Hepatocyte (in vitro differentiated cells): ENCODE measurements around the gene YJU2. TPM values are rescaled to one million over a fixed set of nuclear protein-coding genes. Genes with fewer than 3 reads are reported as not detected.

ENCODE experiments used
- DNase-seq: peaks from one replicate; pipeline ENCODE4 v3.0.0-alpha.2; 2016; ENCODE audit warnings: low spot score
- H2AFZ ChIP-seq: fragments of 200-600 bp; sonication (generic); 2 replicates; pipeline ENCODE4 v1.6.0; 2016; ENCODE audit warnings: antibody characterized with exemption, mild to moderate bottlenecking
- H3K27ac ChIP-seq: fragments of 200-600 bp; sonication (generic); 2 replicates; pipeline ENCODE4 v1.5.1; 2016; ENCODE audit warnings: mild to moderate bottlenecking
- H3K27me3 ChIP-seq: fragments of 200-600 bp; sonication (generic); 2 replicates; pipeline ENCODE4 v1.6.1; 2016
- H3K36me3 ChIP-seq: fragments of 200-600 bp; sonication (generic); replicated peaks from 2 replicates; pipeline ENCODE4 v1.5.1; 2016; ENCODE audit warnings: low read depth; ENCODE audit not compliant: insufficient read depth
- H3K4me1 ChIP-seq: fragments of 200-600 bp; sonication (generic); 2 replicates; pipeline ENCODE4 v1.5.1; 2016; ENCODE audit warnings: mild to moderate bottlenecking, moderate library complexity; ENCODE audit not compliant: insufficient read depth
- H3K4me2 ChIP-seq: fragments of 200-600 bp; sonication (generic); 2 replicates; pipeline ENCODE4 v1.6.0; 2016
- H3K4me3 ChIP-seq: fragments of 200-600 bp; sonication (generic); 2 replicates; pipeline ENCODE4 v1.5.1; 2016; ENCODE audit warnings: mild to moderate bottlenecking
- H3K79me2 ChIP-seq: fragments of 200-600 bp; sonication (generic); 2 replicates; pipeline ENCODE4 v1.6.0; 2017; ENCODE audit warnings: mild to moderate bottlenecking
- H3K9me2 ChIP-seq: fragments of 200-600 bp; sonication (generic); replicated peaks from 2 replicates; pipeline ENCODE4 v1.6.0; 2017; ENCODE audit warnings: mild to moderate bottlenecking; ENCODE audit not compliant: insufficient read depth
- H3K9me3 ChIP-seq: fragments of 200-600 bp; sonication (generic); 2 replicates; pipeline ENCODE4 v1.5.1; 2016; ENCODE audit warnings: low read depth, mild to moderate bottlenecking
- H4K20me1 ChIP-seq: fragments of 200-600 bp; sonication (generic); 2 replicates; pipeline ENCODE4 v1.6.0; 2016; ENCODE audit warnings: mild to moderate bottlenecking; ENCODE audit not compliant: insufficient read depth, poor library complexity, severe bottlenecking
- CTCF ChIP-seq: fragments of 200-600 bp; sonication (generic); IDR thresholded peaks from 2 replicates; pipeline ENCODE4 v1.5.1; 2016; ENCODE audit warnings: antibody characterized with exemption, mild to moderate bottlenecking; ENCODE audit not compliant: poor library complexity
- EZH2 ChIP-seq: fragments of 200-600 bp; sonication (generic); IDR thresholded peaks from 2 replicates; pipeline ENCODE4 v1.6.1; 2016; ENCODE audit warnings: antibody characterized with exemption, mild to moderate bottlenecking, borderline replicate concordance
- EZH2phosphoT487 ChIP-seq: fragments of 200-600 bp; sonication (generic); IDR thresholded peaks from one replicate; pipeline ENCODE4 v1.6.1; 2018; ENCODE audit warnings: antibody characterized with exemption, mild to moderate bottlenecking, low read depth, moderate library complexity; ENCODE audit not compliant: unreplicated experiment, severe bottlenecking
- WGBS: methylation state at CpG from one replicate; pipeline ENCODE4 v1.1.6; 2016; ENCODE audit warnings: low lambda C conversion rate; ENCODE audit errors: missing lambda C conversion rate; 5-methylcytosine and 5-hydroxymethylcytosine counted together
- polyA plus RNA-seq: library from polyadenylated mRNA; unstranded; fragments of >200 nt; fragmentation: Nextera tagmentation; extraction: Ambion mirVana; gene quantifications from 2 replicates; pipeline ENCODE4 v1.2.1, GENCODE V29; 2016
- total RNA-seq: library from RNA; depleted of rRNA; stranded (reverse); fragments of >200 nt; gene quantifications from 2 replicates; pipeline ENCODE4 v1.2.3, GENCODE V29; 2014

Gene YJU2
- total and polyA plus RNA-seq, 2 experiments from 2014 or later: 16.0 to 18.8 TPM

- Histone ChIP-seq H2AFZ (no peak overlapping the region), H3K36me3 (no peaks in the 10 kb centered on the region), H3K79me2 (no peaks in the 10 kb centered on the region), H3K27ac (no peak overlapping the region), H3K4me1 (no peaks in the 10 kb centered on the region), H3K27me3 (no peaks in the 10 kb centered on the region), H3K9me2 (no peaks in the 10 kb centered on the region), H3K9me3 (no peaks in the 10 kb centered on the region), H3K4me3 (no peak overlapping the region), H3K4me2 (no peak overlapping the region), H4K20me1 (no peaks in the 10 kb centered on the region)
- no peak for DNase-seq
- TF ChIP-seq EZH2phosphoT487: no peak
- TF ChIP-seq CTCF: no peak
- no peak for TF ChIP-seq EZH2
- WGBS: 94% methylated on average over 7 of the region's 7 CpGs
Measured at GRCh38 chr19:4318460-4318859, 71.6 kb downstream of the YJU2 start.

Other genes with a start within 250 kb of the YJU2 start
- gene PIAS4, start 239.3 kb upstream of the YJU2 start, total RNA-seq: 16.7 and 18.1 TPM in 2 replicates
- 8.3 and 15.0 TPM in 2 replicates for gene PIAS4, start 239.3 kb upstream of the YJU2 start, polyA plus RNA-seq
- gene ZBTB7A, start 180.2 kb upstream of the YJU2 start, total RNA-seq: 19.2 and 23.3 TPM in 2 replicates
- gene ZBTB7A, start 180.2 kb upstream of the YJU2 start, polyA plus RNA-seq: 46.1 and 46.2 TPM in 2 replicates
- gene MAP2K2, start 123.0 kb upstream of the YJU2 start, total RNA-seq: 133 and 135 TPM in 2 replicates
- gene MAP2K2, start 123.0 kb upstream of the YJU2 start, polyA plus RNA-seq: 188 and 196 TPM in 2 replicates
- gene CREB3L3, start 93.4 kb upstream of the YJU2 start, total RNA-seq: 21.7 and 31.9 TPM in 2 replicates
- 31.2 and 48.5 TPM in 2 replicates for gene CREB3L3, start 93.4 kb upstream of the YJU2 start, polyA plus RNA-seq
- gene SIRT6, start 64.5 kb upstream of the YJU2 start, total RNA-seq: 15.6 and 15.7 TPM in 2 replicates
- 9.9 and 16.8 TPM in 2 replicates for gene SIRT6, start 64.5 kb upstream of the YJU2 start, polyA plus RNA-seq
- 0.84 and 3.4 TPM in 2 replicates for gene ANKRD24, start 64.4 kb upstream of the YJU2 start, total RNA-seq
- 1.5 and 2.0 TPM in 2 replicates for gene ANKRD24, start 64.4 kb upstream of the YJU2 start, polyA plus RNA-seq
- gene EBI3, start 17.6 kb upstream of the YJU2 start, total RNA-seq: 3.0 and 5.9 TPM in 2 replicates
- gene EBI3, start 17.6 kb upstream of the YJU2 start, polyA plus RNA-seq: 7.6 and 8.2 TPM in 2 replicates
- gene SHD, start 32.2 kb downstream of the YJU2 start, total RNA-seq: 0.08 TPM in 1 of 2 replicates, not detected in the other
- gene SHD, start 32.2 kb downstream of the YJU2 start, polyA plus RNA-seq: 3.4 and 4.6 TPM in 2 replicates
- gene TMIGD2, start 55.3 kb downstream of the YJU2 start, total RNA-seq: not detected in 2 replicates
- 0.55 TPM in 1 of 2 replicates, not detected in the other for gene TMIGD2, start 55.3 kb downstream of the YJU2 start, polyA plus RNA-seq
- gene FSD1, start 57.5 kb downstream of the YJU2 start, total RNA-seq: 1.2 and 6.3 TPM in 2 replicates
- 2.4 and 2.8 TPM in 2 replicates for gene FSD1, start 57.5 kb downstream of the YJU2 start, polyA plus RNA-seq
- gene STAP2, start 91.7 kb downstream of the YJU2 start, total RNA-seq: 27.5 and 28.1 TPM in 2 replicates
- 34.4 and 45.2 TPM in 2 replicates for gene STAP2, start 91.7 kb downstream of the YJU2 start, polyA plus RNA-seq
- gene MPND, start 96.5 kb downstream of the YJU2 start, total RNA-seq: 11.2 and 16.6 TPM in 2 replicates
- 17.0 and 21.9 TPM in 2 replicates for gene MPND, start 96.5 kb downstream of the YJU2 start, polyA plus RNA-seq
- gene SH3GL1, start 153.5 kb downstream of the YJU2 start, total RNA-seq: 71.8 and 81.7 TPM in 2 replicates
- gene SH3GL1, start 153.5 kb downstream of the YJU2 start, polyA plus RNA-seq: 111 and 114 TPM in 2 replicates
- gene CHAF1A, start 155.6 kb downstream of the YJU2 start, total RNA-seq: 5.5 and 6.2 TPM in 2 replicates
- 6.5 and 11.1 TPM in 2 replicates for gene CHAF1A, start 155.6 kb downstream of the YJU2 start, polyA plus RNA-seq
- 80.2 and 88.6 TPM in 2 replicates for gene UBXN6, start 210.7 kb downstream of the YJU2 start, total RNA-seq
- 36.8 and 44.7 TPM in 2 replicates for gene UBXN6, start 210.7 kb downstream of the YJU2 start, polyA plus RNA-seq
- gene HDGFL2, start 225.2 kb downstream of the YJU2 start, total RNA-seq: 34.8 and 50.3 TPM in 2 replicates
- gene HDGFL2, start 225.2 kb downstream of the YJU2 start, polyA plus RNA-seq: 73.0 and 73.2 TPM in 2 replicates